GM18499 (cell line): ENCODE measurements around the gene TRIB2.

Experiments
- ATAC-seq: cut with Tn5 transposase; IDR thresholded peaks from one replicate; pipeline ENCODE4 v1.9.1; 2021; ENCODE audit warnings: moderate number of reproducible peaks; ENCODE audit not compliant: insufficient read depth, unreplicated experiment

Gene TRIB2

DNA sequence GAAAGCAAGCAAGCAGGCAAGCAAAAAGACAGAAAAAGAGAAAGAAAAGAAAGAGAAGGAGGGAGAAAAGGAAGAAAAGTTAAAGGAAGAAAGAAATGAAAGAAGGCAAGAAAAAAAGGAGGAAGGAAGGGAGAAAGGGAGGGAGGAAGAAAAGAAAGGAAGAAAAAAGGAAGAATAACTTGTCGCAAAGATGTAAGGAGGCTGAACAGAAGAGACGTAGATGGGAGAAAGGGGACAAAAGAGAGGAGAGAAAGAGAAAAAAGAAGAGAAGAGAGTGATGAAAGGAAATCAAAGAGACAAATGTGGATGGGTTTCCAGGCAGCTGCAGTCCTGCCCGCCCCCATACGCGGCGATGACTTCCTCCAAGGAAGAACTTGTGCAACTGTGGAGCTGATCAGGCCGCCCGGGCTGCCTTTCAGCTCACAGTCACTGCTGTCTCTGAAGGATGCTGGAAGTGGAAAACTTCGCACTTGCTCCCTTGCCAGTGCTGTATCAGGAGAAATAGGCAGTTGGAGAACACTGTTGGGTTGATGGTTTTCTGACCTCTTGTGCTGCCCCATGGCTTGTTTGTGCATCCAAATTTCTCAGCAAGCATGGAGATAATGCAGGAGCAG is 52.9 kb downstream of the TRIB2 start:
- no peak for ATAC-seq

DNA sequence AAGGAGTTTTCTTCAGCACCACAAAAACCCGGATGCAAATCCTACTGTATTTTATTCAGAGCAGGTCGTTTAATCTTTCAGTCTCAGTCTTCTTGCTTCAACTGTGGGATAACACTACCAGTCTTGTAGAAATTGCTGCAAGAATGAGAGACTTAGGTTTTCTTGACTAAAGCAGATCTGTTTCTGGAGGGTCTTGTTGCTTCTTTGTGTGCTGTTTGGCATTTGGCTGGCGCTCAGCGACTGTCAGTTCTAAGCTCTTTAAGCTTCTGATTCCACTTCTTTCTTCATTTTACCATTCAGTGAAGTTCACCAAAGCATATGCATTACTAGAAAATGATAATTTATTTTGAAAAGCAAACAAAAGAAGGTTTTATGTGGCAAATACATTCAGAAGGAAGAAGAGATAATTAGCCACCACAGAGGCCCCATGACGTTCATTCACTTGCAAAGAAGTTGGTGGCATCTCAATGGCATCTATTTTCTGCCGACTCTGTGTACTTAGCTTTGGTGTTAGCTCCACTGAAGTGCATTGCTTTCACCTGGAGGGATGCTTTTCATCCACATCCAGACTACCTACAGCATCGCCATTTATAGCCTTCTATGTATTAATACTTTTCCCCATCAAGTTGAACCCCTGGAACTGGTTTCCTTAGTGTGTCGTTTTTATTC is 53.7 kb downstream of the TRIB2 start:
- ATAC-seq = no peak

DNA sequence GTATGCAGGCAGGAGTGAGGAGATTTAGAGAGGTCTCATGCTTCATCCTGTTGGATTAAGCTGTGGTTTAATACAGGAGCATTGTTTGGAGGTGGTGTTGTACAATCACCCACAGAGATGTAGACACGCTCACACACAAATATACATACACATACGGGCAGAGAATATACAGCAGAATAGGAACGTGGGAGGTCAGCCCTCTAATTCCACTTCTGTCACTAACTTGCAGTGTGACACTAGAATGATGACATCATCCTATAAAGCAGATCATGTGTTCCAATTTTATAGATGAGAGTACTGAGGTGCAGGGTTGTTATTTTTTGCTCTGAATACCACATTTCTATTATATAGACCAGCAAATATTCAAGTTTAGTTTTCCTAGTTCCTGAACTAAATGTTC is 54.4 kb downstream of the TRIB2 start:
- ATAC-seq = no peak

DNA sequence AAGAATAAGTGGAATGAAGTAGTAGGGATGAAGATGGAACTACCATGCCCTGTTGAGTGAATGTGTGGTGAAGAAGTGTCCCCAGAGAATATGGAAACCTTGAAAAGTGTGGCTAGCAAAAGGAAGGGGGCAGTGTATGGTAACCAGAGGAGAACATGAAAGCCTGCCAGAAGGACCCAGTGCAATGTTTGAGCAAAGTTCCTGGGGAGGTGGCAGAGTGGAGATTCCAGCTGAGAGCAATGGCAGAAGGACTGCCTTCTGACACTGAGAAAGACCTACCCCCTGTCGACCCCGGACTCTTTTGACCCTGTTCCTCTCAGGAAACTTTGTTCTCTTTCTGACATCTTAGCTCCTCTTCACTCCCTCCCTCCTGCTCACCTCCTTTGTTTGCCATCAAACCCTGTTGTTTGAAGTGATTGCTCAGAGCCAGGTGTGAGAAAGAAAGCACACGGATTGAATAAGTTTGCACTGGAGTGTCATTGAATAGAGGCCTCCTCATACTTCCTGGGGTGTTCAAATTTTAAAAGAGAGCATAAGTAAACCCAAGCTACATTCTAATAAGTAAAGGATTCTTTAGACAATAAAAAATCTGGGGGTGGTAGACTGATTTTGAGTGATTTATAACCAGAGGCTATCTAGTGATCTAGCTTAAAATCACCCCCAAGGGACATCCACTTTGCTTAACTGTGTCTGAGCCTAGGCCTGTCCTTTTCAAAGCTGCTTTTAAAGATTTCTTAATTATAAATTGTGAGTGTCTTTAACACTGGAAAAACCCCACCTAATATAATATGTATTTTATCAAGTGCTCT is 57.1 kb downstream of the TRIB2 start:
- ATAC-seq = no peak

DNA sequence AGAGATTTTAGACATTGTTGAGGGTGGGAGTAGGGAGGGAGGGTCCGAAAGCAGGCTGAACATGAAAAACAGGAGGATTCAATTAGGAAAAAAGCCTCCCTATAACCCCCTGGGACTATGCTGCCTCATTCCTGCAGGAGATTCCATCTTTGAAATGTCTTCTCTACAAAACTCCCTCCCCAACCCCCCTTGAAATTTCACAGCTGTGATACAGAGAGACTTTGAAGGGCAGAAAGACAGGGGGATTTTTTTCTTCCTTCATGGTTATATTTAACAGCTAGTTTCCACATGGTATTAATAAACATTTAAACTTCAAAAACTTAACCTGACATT is 57.6 kb downstream of the TRIB2 start:
- no peak for ATAC-seq

DNA sequence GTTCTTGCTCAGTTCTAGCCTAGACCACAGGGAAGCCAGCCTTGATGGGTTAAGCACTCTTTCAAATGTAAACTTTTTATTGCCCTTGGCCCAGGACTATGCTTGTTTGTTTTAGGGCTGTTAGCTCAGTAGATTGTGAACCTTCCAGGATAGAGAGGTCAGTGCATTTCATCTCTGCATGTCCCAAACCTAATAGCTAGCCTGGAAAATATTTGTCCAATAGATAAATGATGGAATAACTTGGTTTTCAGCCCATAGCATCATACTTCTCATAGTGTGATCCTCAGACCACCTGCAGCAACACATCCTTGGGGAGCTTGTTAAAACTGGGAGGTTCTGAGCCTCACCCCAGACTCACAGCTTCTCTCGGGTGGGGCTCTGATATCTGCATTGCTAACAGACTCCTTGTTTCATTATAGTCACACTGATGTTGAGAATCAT is 59.8 kb downstream of the TRIB2 start:
- ATAC-seq = no peak

DNA sequence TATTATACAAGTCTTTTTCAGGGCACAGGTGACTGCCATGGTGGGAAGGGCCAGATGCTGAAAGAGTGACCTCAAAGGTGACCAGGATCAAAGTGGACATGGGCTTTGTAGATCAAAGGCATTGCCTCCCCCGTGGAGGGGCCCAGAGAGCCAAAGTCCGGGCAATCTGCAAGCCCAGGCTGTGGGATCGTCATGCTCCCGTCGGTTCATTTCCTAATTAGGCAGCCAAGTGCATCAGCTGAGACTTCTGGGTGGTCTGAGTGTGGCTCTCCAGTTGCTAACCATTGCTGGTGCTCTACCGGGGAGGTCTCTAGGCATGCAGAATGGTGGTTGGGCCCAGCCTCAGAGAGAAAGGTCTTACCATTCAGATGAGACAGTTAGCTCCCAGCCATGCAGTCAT is 61.6 kb downstream of the TRIB2 start:
- no peak for ATAC-seq

DNA sequence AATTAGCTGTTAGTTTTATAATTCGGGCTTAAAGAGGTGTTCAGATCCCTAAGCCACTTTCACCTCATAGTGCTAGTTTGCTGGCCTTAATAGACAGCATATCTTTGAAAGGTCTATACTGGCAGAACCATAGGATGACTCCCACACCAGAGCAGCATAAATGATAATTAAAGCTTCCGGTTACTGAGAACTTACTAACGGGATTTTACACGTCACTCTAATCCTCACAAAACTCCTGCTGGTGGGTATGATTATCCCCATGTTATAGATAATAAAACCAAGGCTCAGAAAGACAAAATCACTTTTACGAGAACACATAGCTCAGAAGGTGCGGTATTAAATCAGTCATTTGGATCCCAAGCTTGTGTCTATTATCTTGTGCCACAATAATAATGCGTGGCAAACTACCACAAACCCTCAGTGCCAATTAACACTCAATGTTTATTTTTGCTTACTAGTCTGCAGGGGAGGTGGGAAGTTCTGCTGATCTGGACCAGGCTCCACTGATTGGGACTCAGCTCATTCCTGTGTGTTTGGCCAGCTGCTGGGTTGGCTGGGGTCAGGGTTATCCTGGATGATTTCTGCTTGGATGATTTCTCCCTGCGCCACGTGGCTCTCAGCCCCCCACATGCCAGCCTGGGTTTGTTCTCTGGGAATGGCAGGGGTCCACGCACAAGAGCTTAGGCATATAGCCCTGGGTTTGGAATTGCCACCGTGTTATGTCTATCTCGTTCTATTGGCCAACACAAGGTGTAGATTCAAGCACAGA is 62.3 kb downstream of the TRIB2 start:
- no peak for ATAC-seq

DNA sequence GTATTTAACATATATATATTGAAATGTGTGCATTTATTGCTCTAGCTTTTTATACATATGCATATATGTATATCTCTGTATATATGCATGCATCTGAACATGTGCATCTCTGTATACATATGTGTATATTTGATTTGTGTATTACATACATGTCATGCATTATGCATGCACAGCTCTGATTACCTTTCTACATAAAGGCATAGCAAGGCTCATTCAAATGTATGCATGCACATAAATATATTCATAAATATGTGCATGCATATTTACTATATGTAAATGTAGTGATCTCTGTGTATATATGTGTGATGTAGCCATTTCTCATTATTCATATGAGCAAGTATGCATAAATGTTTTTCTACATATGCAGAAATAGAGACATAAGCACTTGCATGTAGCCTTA is 64.6 kb downstream of the TRIB2 start:
- no peak for ATAC-seq

DNA sequence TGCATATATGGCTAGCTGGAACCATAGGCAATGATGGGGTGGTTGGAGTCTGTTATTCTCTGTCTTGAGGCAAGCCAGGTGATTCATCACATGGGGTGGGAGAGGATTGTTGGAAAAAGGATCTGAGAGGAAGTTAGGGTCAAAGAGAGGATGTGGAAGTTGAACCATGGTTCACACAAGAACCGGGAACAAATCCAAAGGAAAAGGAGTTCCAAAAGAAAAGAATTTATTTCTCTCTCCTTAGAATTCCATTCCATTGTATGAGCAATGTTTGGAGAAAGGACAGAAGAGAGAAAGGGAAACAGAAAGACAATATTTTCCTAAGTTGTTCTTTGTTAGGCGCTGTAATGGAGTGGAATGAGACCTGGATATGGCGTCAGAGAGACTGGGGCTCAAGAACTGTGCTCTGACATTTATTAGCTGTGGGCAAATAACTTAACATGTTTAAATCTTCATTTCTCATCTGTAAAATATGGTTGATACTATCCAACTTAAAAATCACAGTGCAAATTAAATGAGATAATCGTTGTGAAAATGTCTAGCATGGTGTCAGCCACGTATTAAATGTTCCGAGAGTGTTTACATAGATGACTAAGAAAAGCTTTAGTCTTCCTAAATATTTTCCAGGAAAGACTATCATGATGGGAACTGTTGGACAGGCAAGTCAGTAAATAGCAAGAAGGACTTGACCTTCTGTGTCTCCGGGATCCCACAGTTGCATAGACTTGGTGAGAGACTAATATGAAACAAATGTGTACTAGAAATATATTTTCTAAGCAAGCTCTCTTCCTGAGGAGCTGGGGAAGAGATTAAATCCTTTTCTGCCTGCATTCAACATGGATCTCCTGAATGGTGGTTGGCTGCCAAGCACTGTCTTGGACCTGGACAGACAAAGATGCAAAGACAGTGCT is 71.4 kb downstream of the TRIB2 start:
- no peak for ATAC-seq

DNA sequence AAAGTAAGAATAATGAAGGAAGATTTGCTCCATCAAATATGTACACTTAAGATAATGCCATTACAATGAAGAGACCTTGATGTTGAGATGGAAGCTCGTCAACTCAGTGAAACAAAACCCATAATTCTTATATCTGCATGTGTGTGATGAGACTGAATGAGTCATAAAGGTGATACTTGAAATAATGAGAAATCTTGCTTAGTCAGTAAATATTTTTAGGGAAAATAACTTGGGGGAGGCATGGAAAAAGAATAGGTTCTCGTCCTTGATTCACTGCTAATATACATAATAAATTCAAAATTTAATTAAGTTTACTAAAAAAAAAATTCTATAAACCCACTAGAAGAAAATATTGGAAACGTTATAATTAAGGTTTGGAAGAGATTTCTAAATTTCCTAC is 75.2 kb downstream of the TRIB2 start:
- no peak for ATAC-seq
